Vagina (tissue), 2 donors: ENCODE data around the gene SPDYE17.
"Not testable (repeated sequence)": the region's sequence is repeated elsewhere in the genome, so short reads cannot be mapped to it uniquely, and the experiment has no call there.

ENCODE experiments used
- POLR2A ChIP-seq, 2 donors: fragments of 450-650 bp; IDR thresholded peaks; one replicate each; pipeline ENCODE4 v1.6.1; 2017; ENCODE audit warnings: antibody characterized with exemption in 2 of 2, mild to moderate bottlenecking in 2 of 2, moderate library complexity in 2 of 2
- POLR2AphosphoS5 ChIP-seq, 2 donors: sonication (generic); formaldehyde crosslinking; IDR thresholded peaks; one replicate each; pipeline ENCODE4 v1.9.0; 2017; ENCODE audit warnings: antibody characterized with exemption in 2 of 2, mild to moderate bottlenecking in 2 of 2, low read depth in 1 of 2; ENCODE audit not compliant: insufficient read depth in 1 of 2
- TF ChIP-seq, protein P1 (sequence below), 3 experiments: fragments of 450-650 bp in 2 of 3; fragments of 200-600 bp in 1 of 3; sonication (generic) in 1 of 3; IDR thresholded peaks; one replicate each; pipeline ENCODE4 v1.5.1; 2017 to 2019; ENCODE audit warnings: antibody characterized with exemption in 3 of 3, mild to moderate bottlenecking in 2 of 3, moderate library complexity in 2 of 3

DNA sequence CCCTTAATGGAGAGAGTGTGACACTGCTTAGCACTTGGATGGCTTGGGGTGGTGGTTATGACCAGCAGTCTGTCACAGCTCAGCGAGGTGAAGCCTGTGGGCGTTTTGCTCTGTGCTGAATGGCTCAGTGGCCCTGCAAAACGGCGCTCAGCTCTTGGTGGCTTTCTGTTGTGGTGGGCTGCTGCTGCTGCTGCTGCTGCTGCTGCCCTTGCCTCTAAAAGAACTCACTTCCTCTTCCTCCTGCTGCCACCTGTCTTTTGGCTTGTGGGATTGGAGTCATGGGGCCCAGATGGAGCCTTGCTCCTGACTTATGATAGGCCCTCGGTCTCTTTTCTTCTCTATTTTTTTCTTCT lies 47.4 kb downstream of the SPDYE17 start:
- TF ChIP-seq, protein P1, sequence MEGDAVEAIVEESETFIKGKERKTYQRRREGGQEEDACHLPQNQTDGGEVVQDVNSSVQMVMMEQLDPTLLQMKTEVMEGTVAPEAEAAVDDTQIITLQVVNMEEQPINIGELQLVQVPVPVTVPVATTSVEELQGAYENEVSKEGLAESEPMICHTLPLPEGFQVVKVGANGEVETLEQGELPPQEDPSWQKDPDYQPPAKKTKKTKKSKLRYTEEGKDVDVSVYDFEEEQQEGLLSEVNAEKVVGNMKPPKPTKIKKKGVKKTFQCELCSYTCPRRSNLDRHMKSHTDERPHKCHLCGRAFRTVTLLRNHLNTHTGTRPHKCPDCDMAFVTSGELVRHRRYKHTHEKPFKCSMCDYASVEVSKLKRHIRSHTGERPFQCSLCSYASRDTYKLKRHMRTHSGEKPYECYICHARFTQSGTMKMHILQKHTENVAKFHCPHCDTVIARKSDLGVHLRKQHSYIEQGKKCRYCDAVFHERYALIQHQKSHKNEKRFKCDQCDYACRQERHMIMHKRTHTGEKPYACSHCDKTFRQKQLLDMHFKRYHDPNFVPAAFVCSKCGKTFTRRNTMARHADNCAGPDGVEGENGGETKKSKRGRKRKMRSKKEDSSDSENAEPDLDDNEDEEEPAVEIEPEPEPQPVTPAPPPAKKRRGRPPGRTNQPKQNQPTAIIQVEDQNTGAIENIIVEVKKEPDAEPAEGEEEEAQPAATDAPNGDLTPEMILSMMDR (IDR thresholded peaks at IDR 0.05) = not testable (repeated sequence)
- not testable (repeated sequence) for TF ChIP-seq POLR2AphosphoS5 (IDR thresholded peaks at IDR 0.05; ENCODE audit: insufficient read depth in 1 of 2, low read depth in 1 of 2); POLR2A (IDR thresholded peaks at IDR 0.05)
